ENCODE measurements around the gene ADH1A. TPM values are rescaled to one million over a fixed set of nuclear protein-coding genes. Genes with fewer than 3 reads are reported as not detected.

Gene ADH1A
- polyA plus RNA-seq, 1 donor from 2014 or later: not detected

DNA sequence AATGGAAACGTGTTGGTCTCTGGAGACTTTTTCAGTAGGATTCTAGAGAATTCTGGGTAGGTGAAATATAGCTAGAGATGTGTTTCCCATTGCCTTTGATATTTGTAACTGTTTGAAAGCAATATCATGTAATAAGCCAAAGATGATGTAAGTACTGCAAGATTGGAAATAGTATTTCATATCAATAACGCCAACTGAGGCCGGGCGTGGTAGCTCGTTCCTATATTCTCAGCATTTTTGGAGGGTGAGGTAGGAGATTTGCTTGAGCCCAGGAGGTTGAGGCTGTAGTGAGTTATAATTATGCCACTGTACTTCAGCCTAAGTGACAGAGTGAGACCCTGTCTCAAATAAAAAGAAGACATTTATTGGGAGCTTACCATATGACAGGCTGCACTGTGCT, 9.5 kb downstream of the ADH1A start:
- no peaks in the 10 kb centered on the region for H3K9me3 ChIP-seq (ENCODE audit: low read length)
- TF ChIP-seq SMC3 (conservative IDR thresholded peaks at IDR 0.05; ENCODE audit: poor library complexity): no peak
- no peak for TF ChIP-seq POLR2AphosphoS5 (IDR thresholded peaks at IDR 0.05)
- no peak for TF ChIP-seq EZH2 (IDR thresholded peaks at IDR 0.05; ENCODE audit: borderline replicate concordance, insufficient read depth, low read length, poor library complexity, severe bottlenecking)
- TF ChIP-seq, protein P1, sequence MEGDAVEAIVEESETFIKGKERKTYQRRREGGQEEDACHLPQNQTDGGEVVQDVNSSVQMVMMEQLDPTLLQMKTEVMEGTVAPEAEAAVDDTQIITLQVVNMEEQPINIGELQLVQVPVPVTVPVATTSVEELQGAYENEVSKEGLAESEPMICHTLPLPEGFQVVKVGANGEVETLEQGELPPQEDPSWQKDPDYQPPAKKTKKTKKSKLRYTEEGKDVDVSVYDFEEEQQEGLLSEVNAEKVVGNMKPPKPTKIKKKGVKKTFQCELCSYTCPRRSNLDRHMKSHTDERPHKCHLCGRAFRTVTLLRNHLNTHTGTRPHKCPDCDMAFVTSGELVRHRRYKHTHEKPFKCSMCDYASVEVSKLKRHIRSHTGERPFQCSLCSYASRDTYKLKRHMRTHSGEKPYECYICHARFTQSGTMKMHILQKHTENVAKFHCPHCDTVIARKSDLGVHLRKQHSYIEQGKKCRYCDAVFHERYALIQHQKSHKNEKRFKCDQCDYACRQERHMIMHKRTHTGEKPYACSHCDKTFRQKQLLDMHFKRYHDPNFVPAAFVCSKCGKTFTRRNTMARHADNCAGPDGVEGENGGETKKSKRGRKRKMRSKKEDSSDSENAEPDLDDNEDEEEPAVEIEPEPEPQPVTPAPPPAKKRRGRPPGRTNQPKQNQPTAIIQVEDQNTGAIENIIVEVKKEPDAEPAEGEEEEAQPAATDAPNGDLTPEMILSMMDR (IDR thresholded peaks at IDR 0.05; ENCODE audit: poor library complexity, severe bottlenecking): no peak
- TF ChIP-seq EP300 (conservative IDR thresholded peaks at IDR 0.05; ENCODE audit: poor library complexity, severe bottlenecking): no peak
- TF ChIP-seq TAF1 (IDR thresholded peaks at IDR 0.05; ENCODE audit: low read depth): no peak
- no peak for TF ChIP-seq MXI1 (conservative IDR thresholded peaks at IDR 0.05; ENCODE audit: poor library complexity, severe bottlenecking)
- TF ChIP-seq, protein P2, sequence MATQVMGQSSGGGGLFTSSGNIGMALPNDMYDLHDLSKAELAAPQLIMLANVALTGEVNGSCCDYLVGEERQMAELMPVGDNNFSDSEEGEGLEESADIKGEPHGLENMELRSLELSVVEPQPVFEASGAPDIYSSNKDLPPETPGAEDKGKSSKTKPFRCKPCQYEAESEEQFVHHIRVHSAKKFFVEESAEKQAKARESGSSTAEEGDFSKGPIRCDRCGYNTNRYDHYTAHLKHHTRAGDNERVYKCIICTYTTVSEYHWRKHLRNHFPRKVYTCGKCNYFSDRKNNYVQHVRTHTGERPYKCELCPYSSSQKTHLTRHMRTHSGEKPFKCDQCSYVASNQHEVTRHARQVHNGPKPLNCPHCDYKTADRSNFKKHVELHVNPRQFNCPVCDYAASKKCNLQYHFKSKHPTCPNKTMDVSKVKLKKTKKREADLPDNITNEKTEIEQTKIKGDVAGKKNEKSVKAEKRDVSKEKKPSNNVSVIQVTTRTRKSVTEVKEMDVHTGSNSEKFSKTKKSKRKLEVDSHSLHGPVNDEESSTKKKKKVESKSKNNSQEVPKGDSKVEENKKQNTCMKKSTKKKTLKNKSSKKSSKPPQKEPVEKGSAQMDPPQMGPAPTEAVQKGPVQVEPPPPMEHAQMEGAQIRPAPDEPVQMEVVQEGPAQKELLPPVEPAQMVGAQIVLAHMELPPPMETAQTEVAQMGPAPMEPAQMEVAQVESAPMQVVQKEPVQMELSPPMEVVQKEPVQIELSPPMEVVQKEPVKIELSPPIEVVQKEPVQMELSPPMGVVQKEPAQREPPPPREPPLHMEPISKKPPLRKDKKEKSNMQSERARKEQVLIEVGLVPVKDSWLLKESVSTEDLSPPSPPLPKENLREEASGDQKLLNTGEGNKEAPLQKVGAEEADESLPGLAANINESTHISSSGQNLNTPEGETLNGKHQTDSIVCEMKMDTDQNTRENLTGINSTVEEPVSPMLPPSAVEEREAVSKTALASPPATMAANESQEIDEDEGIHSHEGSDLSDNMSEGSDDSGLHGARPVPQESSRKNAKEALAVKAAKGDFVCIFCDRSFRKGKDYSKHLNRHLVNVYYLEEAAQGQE (IDR thresholded peaks at IDR 0.05; ENCODE audit: borderline replicate concordance): no peak
- no peak for TF ChIP-seq RAD21 (conservative IDR thresholded peaks at IDR 0.05)
- no peaks in the 10 kb centered on the region for H3F3A ChIP-seq (ENCODE audit: insufficient read depth, low read length, poor library complexity, severe bottlenecking)
- no peak overlapping the region for H3K4me3 ChIP-seq (ENCODE audit: low read length)
- no peaks in the 10 kb centered on the region for H3K36me3 ChIP-seq (ENCODE audit: insufficient read depth, low read length)
- H3K79me2 ChIP-seq (replicated peaks; ENCODE audit: insufficient read depth, low read length): no peaks in the 10 kb centered on the region
- H3K9ac ChIP-seq (ENCODE audit: low read length): no peak overlapping the region
- no peak overlapping the region for H3K4me2 ChIP-seq (ENCODE audit: low read length)
- H4K20me1 ChIP-seq (ENCODE audit: insufficient read depth): no peaks in the 10 kb centered on the region
- H3K9me2 ChIP-seq (ENCODE audit: insufficient read depth, low read length): no peaks in the 10 kb centered on the region
- no peak overlapping the region for H3K27ac ChIP-seq (ENCODE audit: low read length)
- H3K27me3 ChIP-seq (ENCODE audit: insufficient read depth, low read depth, low read length): no peaks in the 10 kb centered on the region
- no peak overlapping the region for H2AFZ ChIP-seq (ENCODE audit: low read depth, low read length)

DNA sequence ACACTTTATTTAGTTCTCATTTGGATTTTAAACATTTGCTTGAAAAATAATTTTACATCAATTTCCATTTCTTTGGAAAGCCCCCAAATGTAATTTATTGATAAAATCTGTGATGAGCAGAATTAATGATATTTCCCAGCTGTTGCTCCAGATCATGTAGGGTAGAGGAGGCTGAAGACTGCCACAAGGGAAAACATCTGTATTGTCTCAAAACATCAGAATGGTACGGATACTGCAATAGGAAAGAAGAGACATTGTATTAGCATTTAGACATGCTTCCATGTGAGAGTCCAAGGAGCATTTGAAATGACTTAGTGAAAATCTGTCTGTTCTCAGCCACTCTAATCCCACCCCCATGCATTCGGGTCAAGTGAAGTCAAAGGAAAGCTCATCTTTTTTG, 14.4 kb downstream of the ADH1A start:
- no peak overlapping the region for H2AFZ ChIP-seq (ENCODE audit: low read depth, low read length)
- no peak overlapping the region for H3K9ac ChIP-seq (ENCODE audit: low read length)
- no peaks in the 10 kb centered on the region for H3K79me2 ChIP-seq (replicated peaks; ENCODE audit: insufficient read depth, low read length)
- H4K20me1 ChIP-seq (ENCODE audit: insufficient read depth): no peaks in the 10 kb centered on the region
- no peaks in the 10 kb centered on the region for H3F3A ChIP-seq (ENCODE audit: insufficient read depth, low read length, poor library complexity, severe bottlenecking)
- no peaks in the 10 kb centered on the region for H3K27me3 ChIP-seq (ENCODE audit: insufficient read depth, low read depth, low read length)
- H3K9me3 ChIP-seq (ENCODE audit: low read length): no peaks in the 10 kb centered on the region
- H3K27ac ChIP-seq (ENCODE audit: low read length): no peak overlapping the region
- H3K36me3 ChIP-seq (ENCODE audit: insufficient read depth, low read length): no peaks in the 10 kb centered on the region
- H3K4me2 ChIP-seq (ENCODE audit: low read length): no peak overlapping the region
- no peak overlapping the region for H3K4me3 ChIP-seq (ENCODE audit: low read length)
- H3K9me2 ChIP-seq (ENCODE audit: insufficient read depth, low read length): no peaks in the 10 kb centered on the region
- TF ChIP-seq MXI1 (conservative IDR thresholded peaks at IDR 0.05; ENCODE audit: poor library complexity, severe bottlenecking) (no peak), POLR2AphosphoS5 (IDR thresholded peaks at IDR 0.05) (no peak), RAD21 (conservative IDR thresholded peaks at IDR 0.05) (no peak), EP300 (conservative IDR thresholded peaks at IDR 0.05; ENCODE audit: poor library complexity, severe bottlenecking) (no peak), TAF1 (IDR thresholded peaks at IDR 0.05; ENCODE audit: low read depth) (no peak), SMC3 (conservative IDR thresholded peaks at IDR 0.05; ENCODE audit: poor library complexity) (no peak)
- TF ChIP-seq, protein P2 (IDR thresholded peaks at IDR 0.05; ENCODE audit: borderline replicate concordance): no peak

Data from neural cell (in vitro differentiated cells).